ENCODE data around the gene ATP13A2. TPM values are rescaled to one million over a fixed set of nuclear protein-coding genes. Genes with fewer than 3 reads are reported as not detected.
A peak's percentile ranks its signal among the peaks of the same experiment; 100 is the strongest.

ATP13A2 gene
- polyA plus RNA-seq, 1 of the 3 experiments (the other 2 are of a cell fraction), result 29.3 TPM

DNA sequence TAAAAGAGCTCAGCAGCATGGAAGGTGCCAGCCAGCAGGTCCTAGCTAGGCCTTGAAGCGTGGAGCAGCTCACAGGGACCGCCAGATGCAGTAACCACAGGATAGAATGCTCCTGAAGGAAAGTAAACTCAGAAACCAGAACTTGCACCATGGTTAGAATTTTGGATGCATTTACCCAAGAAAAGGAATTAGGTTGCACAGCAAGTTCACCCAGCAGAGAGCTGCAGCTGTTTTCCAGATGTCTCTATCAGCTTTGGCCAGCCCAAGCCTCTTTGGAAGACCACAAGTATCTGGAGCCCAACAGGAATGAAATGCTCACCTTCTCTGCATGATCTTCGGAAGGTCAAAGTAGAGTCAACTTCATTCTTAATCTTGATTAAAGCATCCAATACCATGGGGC, 21.0 kb upstream of the ATP13A2 start:
- peak overlapping the region in 1 of 2 experiments; percentile 29; a peak in 2 of 4 replicates for H3K27ac ChIP-seq (ENCODE audit: low read depth in 2 of 2, low read length in 1 of 2)
- peaks cover 15 to 26% of the 10 kb centered on the region in 2 experiments for H3K36me3 ChIP-seq (replicated peaks in 1 of 2; ENCODE audit: control insufficient read depth in 1 of 2, insufficient read depth in 2 of 2, low read length in 1 of 2)
- ChIA-PET POLR2A (interaction anchor here (0.8 kb wide), 2 partner anchors 55 to 66 kb away, joined by 3 read pairs; no protein-coding TSS in a partner anchor), CTCF (interaction anchor here (1.1 to 24.3 kb wide), 8 partner anchors 9 to 420 kb away, joined by 3 to 408 read pairs (median 6); no protein-coding TSS in a partner anchor)
- no peaks in the 10 kb centered on the region for H3K9me2 ChIP-seq
- no peak overlapping the region for H3K4me2 ChIP-seq
- DNase-seq, result no peak
- H3F3A ChIP-seq (replicated peaks; ENCODE audit: insufficient read depth), result no peaks in the 10 kb centered on the region
- peaks cover 0 to 20% of the 10 kb centered on the region in 2 experiments; a peak in 3 of 4 replicates for H3K4me1 ChIP-seq (ENCODE audit: control insufficient read depth in 1 of 2, insufficient read depth in 2 of 2, low read depth in 1 of 2, low read length in 1 of 2)
- H3K27me3 ChIP-seq (ENCODE audit: insufficient read depth), result no peaks in the 10 kb centered on the region
- H3K4me3 ChIP-seq (ENCODE audit: low read depth in 2 of 2, low read length in 1 of 2), result no peak overlapping the region
- H3K79me2 ChIP-seq (ENCODE audit: insufficient read depth), result peaks cover 12% of the 10 kb centered on the region; the same call in 1 of the 2 replicates
- H2AFZ ChIP-seq (ENCODE audit: low read depth), result no peak overlapping the region
- TF ChIP-seq RCOR1 (IDR thresholded peaks at IDR 0.05; ENCODE audit: low read length) (no peak), PBX3 (IDR thresholded peaks at IDR 0.05) (no peak), NRF1 (IDR thresholded peaks at IDR 0.05; ENCODE audit: low read depth, low read length) (no peak), RFX5 (IDR thresholded peaks at IDR 0.05; ENCODE audit: low read length) (no peak)
- no peak overlapping the region for H3K9ac ChIP-seq
- no peaks in the 10 kb centered on the region for H3K9me3 ChIP-seq
- peaks cover 6% of the 10 kb centered on the region; the same call in 1 of the 2 replicates for H4K20me1 ChIP-seq (ENCODE audit: insufficient read depth)
- WGBS (ENCODE audit: low lambda C conversion rate), result 100% methylated on average over 1 of the region's 3 CpGs

DNA sequence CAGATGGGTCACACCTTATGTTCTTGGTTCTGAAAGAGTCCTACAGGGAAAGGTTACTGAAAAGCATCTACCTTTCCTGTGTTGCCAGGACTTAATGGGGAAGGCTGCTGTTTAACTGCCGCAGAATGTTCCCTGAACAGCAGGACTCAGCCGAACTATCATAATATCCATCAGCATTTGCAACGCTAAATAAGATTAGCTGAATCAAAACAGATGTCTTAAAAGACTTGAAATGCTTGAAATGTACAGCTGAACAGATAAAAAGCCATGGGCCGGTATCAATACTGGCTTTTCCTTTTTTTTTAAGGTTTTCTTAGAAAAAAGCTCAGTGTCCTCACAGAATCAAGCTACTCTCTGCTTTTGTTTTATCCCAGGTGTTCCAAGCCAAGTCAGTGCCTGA, 19.7 kb upstream of the ATP13A2 start:
- 44% methylated on average over 4 of the region's 4 CpGs for WGBS (ENCODE audit: low lambda C conversion rate)
- CTCF ChIA-PET, result interaction anchor here (0.6 to 24.3 kb wide), 8 partner anchors 9 to 132 kb away, joined by 3 to 408 read pairs (median 3); partner anchors contain the start of gene ATP13A2
- Histone ChIP-seq H3K79me2 (ENCODE audit: insufficient read depth) (peaks cover 12% of the 10 kb centered on the region; the same call in 1 of the 2 replicates), H3K36me3 (replicated peaks in 1 of 2; ENCODE audit: control insufficient read depth in 1 of 2, insufficient read depth in 2 of 2, low read length in 1 of 2) (peaks cover 26 to 30% of the 10 kb centered on the region in 2 experiments), H3K4me1 (ENCODE audit: control insufficient read depth in 1 of 2, insufficient read depth in 2 of 2, low read depth in 1 of 2, low read length in 1 of 2) (peaks cover 0 to 20% of the 10 kb centered on the region in 2 experiments; a peak in 3 of 4 replicates), H3K9me2 (no peaks in the 10 kb centered on the region), H3K4me3 (ENCODE audit: low read depth in 2 of 2, low read length in 1 of 2) (no peak overlapping the region), H4K20me1 (ENCODE audit: insufficient read depth) (peaks cover 6% of the 10 kb centered on the region; the same call in 1 of the 2 replicates), H3K4me2 (no peak overlapping the region), H3K9me3 (no peaks in the 10 kb centered on the region), H3K9ac (no peak overlapping the region), H3F3A (replicated peaks; ENCODE audit: insufficient read depth) (no peaks in the 10 kb centered on the region), H3K27ac (ENCODE audit: low read depth in 2 of 2, low read length in 1 of 2) (peak overlapping the region in 1 of 2 experiments; percentile 74; a peak in 3 of 4 replicates), H3K27me3 (ENCODE audit: insufficient read depth) (no peaks in the 10 kb centered on the region), H2AFZ (ENCODE audit: low read depth) (no peak overlapping the region)
- POLR2A ChIA-PET, result interaction anchor here (0.9 to 1.0 kb wide), 2 partner anchors 53 to 64 kb away, joined by 3 to 5 read pairs; no protein-coding TSS in a partner anchor
- peak; percentile 68 for DNase-seq
- TF ChIP-seq ELF1 (IDR thresholded peaks at IDR 0.05) (no peak), EZH2phosphoT487 (IDR thresholded peaks at IDR 0.05; ENCODE audit: borderline replicate concordance, low read depth) (no peak), NRF1 (IDR thresholded peaks at IDR 0.05; ENCODE audit: low read depth, low read length) (no peak), TAF1 (IDR thresholded peaks at IDR 0.05; ENCODE audit: borderline replicate concordance, low read depth, low read length) (no peak), USF1 (IDR thresholded peaks at IDR 0.05; ENCODE audit: borderline replicate concordance, low read depth) (no peak), JUND (IDR thresholded peaks at IDR 0.05) (no peak), FOSL2 (IDR thresholded peaks at IDR 0.05; ENCODE audit: borderline replicate concordance, low read depth) (no peak), MEF2A (IDR thresholded peaks at IDR 0.05; ENCODE audit: borderline replicate concordance, low read depth) (no peak), IRF3 (IDR thresholded peaks at IDR 0.05; ENCODE audit: low read depth, low read length) (no peak), ZBTB33 (IDR thresholded peaks at IDR 0.05; ENCODE audit: borderline replicate concordance, low read depth) (no peak), CHD2 (IDR thresholded peaks at IDR 0.05; ENCODE audit: low read length, partially characterized antibody) (peak; percentile 79), POLR2AphosphoS5 (IDR thresholded peaks at IDR 0.05; ENCODE audit: low read depth, low read length) (no peak), FOXM1 (IDR thresholded peaks at IDR 0.05; ENCODE audit: low read depth) (no peak), RAD21 (IDR thresholded peaks at IDR 0.05; ENCODE audit: low read length) (no peak; the same call in 1 of the 2 replicates), RFX5 (IDR thresholded peaks at IDR 0.05; ENCODE audit: low read length) (peak; percentile 33; the same call in 1 of the 2 replicates)
- TF ChIP-seq, protein P1, sequence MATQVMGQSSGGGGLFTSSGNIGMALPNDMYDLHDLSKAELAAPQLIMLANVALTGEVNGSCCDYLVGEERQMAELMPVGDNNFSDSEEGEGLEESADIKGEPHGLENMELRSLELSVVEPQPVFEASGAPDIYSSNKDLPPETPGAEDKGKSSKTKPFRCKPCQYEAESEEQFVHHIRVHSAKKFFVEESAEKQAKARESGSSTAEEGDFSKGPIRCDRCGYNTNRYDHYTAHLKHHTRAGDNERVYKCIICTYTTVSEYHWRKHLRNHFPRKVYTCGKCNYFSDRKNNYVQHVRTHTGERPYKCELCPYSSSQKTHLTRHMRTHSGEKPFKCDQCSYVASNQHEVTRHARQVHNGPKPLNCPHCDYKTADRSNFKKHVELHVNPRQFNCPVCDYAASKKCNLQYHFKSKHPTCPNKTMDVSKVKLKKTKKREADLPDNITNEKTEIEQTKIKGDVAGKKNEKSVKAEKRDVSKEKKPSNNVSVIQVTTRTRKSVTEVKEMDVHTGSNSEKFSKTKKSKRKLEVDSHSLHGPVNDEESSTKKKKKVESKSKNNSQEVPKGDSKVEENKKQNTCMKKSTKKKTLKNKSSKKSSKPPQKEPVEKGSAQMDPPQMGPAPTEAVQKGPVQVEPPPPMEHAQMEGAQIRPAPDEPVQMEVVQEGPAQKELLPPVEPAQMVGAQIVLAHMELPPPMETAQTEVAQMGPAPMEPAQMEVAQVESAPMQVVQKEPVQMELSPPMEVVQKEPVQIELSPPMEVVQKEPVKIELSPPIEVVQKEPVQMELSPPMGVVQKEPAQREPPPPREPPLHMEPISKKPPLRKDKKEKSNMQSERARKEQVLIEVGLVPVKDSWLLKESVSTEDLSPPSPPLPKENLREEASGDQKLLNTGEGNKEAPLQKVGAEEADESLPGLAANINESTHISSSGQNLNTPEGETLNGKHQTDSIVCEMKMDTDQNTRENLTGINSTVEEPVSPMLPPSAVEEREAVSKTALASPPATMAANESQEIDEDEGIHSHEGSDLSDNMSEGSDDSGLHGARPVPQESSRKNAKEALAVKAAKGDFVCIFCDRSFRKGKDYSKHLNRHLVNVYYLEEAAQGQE (IDR thresholded peaks at IDR 0.05; ENCODE audit: low read depth, low read length), result no peak
